ENCODE measurements around the gene DMD. TPM values are rescaled to one million over a fixed set of nuclear protein-coding genes. Genes with fewer than 3 reads are reported as not detected.

Gene DMD
- total and polyA plus RNA-seq, 2 experiments from 2014 or later = 73.5 to 90.7 TPM

DNA sequence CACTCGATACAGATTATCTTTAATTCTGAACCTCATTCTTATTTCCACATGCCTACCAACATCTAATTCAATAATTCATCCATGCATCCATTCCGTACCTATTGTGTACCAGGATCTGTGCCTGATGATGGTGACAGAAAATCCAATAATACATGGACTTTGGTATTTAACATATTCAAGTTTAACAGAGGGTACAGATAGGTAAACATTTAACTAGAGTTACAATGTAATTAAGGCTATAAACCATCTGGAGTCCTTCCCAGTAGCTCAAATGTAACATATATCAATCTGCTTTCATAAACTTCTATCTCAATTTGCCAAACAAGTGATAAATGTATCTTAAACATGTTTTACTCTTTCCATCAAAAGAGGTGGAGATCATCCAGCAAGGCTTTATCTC is 1578.0 kb downstream of the DMD start:
- TF ChIP-seq, protein P1, sequence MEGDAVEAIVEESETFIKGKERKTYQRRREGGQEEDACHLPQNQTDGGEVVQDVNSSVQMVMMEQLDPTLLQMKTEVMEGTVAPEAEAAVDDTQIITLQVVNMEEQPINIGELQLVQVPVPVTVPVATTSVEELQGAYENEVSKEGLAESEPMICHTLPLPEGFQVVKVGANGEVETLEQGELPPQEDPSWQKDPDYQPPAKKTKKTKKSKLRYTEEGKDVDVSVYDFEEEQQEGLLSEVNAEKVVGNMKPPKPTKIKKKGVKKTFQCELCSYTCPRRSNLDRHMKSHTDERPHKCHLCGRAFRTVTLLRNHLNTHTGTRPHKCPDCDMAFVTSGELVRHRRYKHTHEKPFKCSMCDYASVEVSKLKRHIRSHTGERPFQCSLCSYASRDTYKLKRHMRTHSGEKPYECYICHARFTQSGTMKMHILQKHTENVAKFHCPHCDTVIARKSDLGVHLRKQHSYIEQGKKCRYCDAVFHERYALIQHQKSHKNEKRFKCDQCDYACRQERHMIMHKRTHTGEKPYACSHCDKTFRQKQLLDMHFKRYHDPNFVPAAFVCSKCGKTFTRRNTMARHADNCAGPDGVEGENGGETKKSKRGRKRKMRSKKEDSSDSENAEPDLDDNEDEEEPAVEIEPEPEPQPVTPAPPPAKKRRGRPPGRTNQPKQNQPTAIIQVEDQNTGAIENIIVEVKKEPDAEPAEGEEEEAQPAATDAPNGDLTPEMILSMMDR (IDR thresholded peaks at IDR 0.05; ENCODE audit: low read depth, low read length) = no peak
- DNase-seq (ENCODE audit: low read depth in 1 of 2, low spot score in 1 of 2) = no peak
- H3K27ac ChIP-seq = no peak overlapping the region
- H3K27me3 ChIP-seq = no peaks in the 10 kb centered on the region
- no peak overlapping the region for H3K4me3 ChIP-seq
- no peaks in the 10 kb centered on the region for H3K4me1 ChIP-seq (ENCODE audit: low read depth)
- no peaks in the 10 kb centered on the region for H3K9me3 ChIP-seq (ENCODE audit: low read depth)
- no peaks in the 10 kb centered on the region for H3K36me3 ChIP-seq

- no peak overlapping the region for H3K27ac ChIP-seq
- H3K27me3 ChIP-seq = no peaks in the 10 kb centered on the region
- no peaks in the 10 kb centered on the region for H3K4me1 ChIP-seq (ENCODE audit: low read depth)
- no peak for DNase-seq (ENCODE audit: low read depth in 1 of 2, low spot score in 1 of 2)
- TF ChIP-seq, protein P1 (IDR thresholded peaks at IDR 0.05; ENCODE audit: low read depth, low read length) = no peak
- no peak overlapping the region for H3K4me3 ChIP-seq
- H3K36me3 ChIP-seq = no peaks in the 10 kb centered on the region
- no peaks in the 10 kb centered on the region for H3K9me3 ChIP-seq (ENCODE audit: low read depth)
Measured at GRCh38 chrX:31629195-31629594, 1582.2 kb downstream of the DMD start.

DNA sequence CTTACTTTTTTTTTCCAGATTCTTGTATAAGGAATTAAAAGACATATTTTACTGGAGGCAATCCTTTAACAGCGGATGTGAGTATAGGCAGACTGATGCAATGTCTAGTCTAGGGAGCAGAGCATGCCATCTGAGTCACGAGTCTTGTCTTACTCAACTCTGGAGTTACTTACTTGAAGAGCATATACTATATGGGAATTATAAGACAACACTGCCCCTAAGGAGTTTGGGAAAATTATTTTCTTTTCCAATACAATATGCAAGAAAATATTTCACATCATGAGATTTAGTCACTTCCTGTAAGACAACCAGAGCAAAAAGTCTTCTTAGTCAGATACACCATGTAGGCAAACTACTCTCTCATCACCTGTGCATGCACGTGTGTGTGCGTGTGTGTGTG is 1602.2 kb downstream of the DMD start:
- Histone ChIP-seq H3K36me3 (no peaks in the 10 kb centered on the region), H3K27me3 (no peaks in the 10 kb centered on the region), H3K4me1 (ENCODE audit: low read depth) (no peaks in the 10 kb centered on the region), H3K4me3 (no peak overlapping the region), H3K9me3 (ENCODE audit: low read depth) (no peaks in the 10 kb centered on the region), H3K27ac (no peak overlapping the region)
- DNase-seq (ENCODE audit: low read depth in 1 of 2, low spot score in 1 of 2) = peak in 1 of 2 donors; percentile 91
- TF ChIP-seq, protein P1 (IDR thresholded peaks at IDR 0.05; ENCODE audit: low read depth, low read length) = no peak

- Histone ChIP-seq H3K27me3 (no peaks in the 10 kb centered on the region), H3K4me3 (no peak overlapping the region), H3K9me3 (ENCODE audit: low read depth) (no peaks in the 10 kb centered on the region), H3K4me1 (ENCODE audit: low read depth) (no peaks in the 10 kb centered on the region), H3K27ac (no peak overlapping the region), H3K36me3 (no peaks in the 10 kb centered on the region)
- no peak for DNase-seq (ENCODE audit: low read depth in 1 of 2, low spot score in 1 of 2)
- TF ChIP-seq, protein P1 (IDR thresholded peaks at IDR 0.05; ENCODE audit: low read depth, low read length) = no peak
Measured at GRCh38 chrX:31608638-31609037, 1602.7 kb downstream of the DMD start.

DNA sequence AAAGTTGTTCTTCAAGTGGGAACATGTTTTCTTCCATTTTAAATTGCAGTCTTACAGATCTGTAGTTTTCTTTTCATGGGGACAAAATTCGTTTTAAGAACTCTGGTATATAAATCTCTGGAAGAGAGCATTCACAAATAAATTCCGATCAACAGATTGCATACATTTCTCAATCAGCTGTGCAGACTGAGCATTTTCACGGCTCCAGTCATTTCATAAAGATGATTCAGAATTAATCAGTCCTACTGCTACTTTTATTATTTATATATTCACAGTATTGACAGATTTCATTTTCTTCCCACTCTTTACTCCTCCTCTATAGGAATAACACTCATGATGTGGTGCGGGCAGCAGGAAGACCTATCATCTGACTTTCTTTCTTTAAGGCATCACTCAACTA is 1604.6 kb downstream of the DMD start:
- no peak for DNase-seq (ENCODE audit: low read depth in 1 of 2, low spot score in 1 of 2)
- TF ChIP-seq, protein P1 (IDR thresholded peaks at IDR 0.05; ENCODE audit: low read depth, low read length) = no peak
- no peak overlapping the region for H3K27ac ChIP-seq
- H3K36me3 ChIP-seq = no peaks in the 10 kb centered on the region
- no peak overlapping the region for H3K4me3 ChIP-seq
- H3K4me1 ChIP-seq (ENCODE audit: low read depth) = no peaks in the 10 kb centered on the region
- H3K9me3 ChIP-seq (ENCODE audit: low read depth) = no peaks in the 10 kb centered on the region
- H3K27me3 ChIP-seq = no peaks in the 10 kb centered on the region

Data from cardiac muscle cell (in vitro differentiated cells and primary cell).